HG03039 (cell line): Measurements from ENCODE around the gene DNAH7.
"Not testable (repeated sequence)": the region's sequence is repeated elsewhere in the genome, so short reads cannot be mapped to it uniquely, and the experiment has no call there.

Experiments
- ATAC-seq: cut with Tn5 transposase; IDR thresholded peaks from one replicate; pipeline ENCODE4 v1.9.1; 2021; ENCODE audit warnings: mild to moderate bottlenecking, moderate library complexity; ENCODE audit not compliant: unreplicated experiment

Gene DNAH7

GRCh38 chr2:196068271-196069209, at the start of gene DNAH7:
DNAH7 (minus strand) TSS chr2:196068837; CDS start chr2:196068711, 126 bp downstream.
- ATAC-seq, result peak; percentile 99

DNA sequence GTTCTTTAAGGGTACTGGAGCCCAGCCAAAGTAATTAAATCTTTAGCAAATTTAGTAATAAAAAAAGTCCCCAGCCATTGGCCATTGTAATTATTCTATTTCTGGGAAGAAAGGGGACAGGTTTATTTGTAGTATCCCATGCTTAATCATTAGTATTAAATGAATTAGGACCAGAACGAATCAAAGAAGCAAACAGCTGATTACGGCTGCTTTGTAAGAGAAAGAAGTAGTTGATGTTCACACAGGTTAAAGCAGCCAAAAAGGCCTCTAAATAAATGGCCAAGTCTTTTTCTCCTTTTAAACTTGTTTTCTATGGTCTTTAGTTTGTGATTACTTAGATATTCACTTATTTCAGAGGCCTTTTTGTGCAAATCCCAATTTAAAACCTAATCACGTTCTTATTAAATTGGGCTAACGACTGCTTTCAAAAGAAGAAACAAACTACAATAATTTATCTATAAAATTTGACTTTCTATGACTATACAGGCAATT, 48.6 kb upstream of the DNAH7 start:
- no peak for ATAC-seq

DNA sequence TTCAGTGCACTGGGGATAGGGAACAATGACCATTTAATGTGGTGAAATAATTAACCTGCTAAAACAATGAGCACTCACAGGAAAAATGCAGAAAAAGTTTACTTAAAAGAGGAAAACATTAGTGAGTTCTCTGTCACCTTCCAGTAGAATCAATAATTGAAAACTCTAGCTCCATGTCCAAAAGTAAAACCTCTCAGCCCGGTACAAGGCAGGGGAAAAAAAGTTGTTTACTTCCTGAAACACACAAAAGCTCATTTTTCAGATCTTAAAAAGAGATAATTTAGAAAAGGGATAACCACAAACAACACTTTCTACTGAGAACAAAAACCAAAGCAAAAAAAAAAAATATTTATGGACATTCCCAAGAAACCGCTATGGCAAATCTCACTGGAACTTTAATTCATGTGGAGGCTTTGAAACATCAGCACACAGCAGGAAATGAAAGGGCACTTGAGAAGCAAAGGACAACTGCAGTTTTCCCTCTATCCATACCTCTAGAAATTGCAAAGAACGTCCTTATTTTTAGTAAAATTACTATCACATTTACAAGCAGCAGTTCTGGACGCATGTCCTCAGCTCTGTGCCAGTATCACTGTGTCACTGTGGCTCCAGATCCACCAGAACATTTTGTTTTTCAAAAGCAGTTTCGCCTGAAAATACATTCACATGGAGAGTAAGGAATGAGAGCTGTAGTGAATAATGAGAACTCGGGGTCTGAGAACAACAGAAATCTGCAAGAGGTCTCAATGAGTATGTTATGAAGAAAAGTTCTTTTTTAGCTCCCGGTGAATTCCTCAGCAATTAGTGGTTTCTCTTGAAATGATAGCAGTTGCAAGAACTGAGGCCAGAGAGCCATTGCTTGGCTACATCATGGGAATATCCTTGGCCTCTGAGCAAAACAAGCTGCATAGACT, 44.7 kb upstream of the DNAH7 start:
- ATAC-seq, result no peak

DNA sequence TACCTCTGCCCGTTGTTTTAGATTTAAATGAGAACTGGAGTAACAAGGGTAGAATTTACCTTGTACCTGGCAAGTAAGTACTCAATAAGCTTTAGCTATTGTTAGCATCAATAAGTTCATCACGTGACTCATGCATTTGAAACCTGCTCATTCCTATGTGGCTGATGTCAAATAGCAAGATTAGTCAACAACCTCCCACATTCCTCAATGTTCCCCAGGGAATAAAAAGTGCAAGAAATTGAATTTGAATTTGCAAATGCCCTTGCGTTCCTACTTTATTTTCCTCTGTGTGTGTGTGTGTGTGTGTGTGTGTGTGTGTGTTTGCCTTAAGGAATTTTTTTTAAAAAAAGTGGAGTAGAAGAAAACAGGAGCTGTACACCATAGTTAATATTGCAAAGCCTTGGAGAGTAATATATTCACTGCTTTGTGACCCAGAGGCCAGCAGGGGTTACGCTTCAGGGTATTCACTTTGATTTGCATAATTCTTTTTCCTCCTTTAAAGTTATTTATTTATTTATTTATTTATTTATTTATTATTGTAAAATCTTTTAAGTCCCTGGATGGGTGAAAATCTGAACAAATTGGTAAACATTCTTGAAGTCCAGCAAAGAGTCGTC, 43.9 kb upstream of the DNAH7 start:
- no peak for ATAC-seq

DNA sequence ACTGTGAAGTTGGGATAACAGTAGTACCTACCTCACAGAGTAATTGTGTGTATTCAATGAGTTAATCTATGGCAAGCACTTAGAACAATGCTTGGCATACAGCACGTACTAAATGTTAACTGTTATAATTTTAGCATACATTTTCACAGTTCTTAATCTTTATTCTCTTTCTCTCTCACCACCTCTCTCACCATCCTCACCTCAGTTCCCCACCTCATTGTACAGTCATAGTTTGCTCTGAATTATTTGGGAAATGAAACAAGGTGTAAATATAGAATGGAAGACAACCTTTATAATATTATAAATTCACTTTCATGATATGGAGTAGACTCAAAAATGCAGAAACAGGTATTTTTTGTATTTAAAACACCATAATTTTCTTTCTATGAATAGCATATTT, 40.0 kb upstream of the DNAH7 start:
- ATAC-seq, result no peak

DNA sequence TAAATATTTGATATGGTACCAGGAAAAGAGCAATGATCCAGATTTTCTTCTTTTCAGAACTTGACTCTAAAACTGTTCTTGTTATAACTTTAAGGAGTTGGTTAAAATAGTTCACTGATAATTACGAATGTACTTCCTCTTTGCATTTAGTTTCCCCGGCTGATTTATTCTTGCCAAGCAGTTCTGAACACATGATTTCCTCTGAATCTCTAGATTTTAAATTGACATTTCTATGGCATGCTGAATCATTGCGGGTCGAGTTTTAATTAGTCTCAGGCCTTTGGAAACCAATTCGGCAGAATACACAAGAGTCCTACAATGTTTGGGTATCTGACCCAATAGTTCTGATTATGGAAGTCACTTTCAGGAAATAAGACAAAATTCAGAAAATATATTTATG, 37.3 kb upstream of the DNAH7 start:
- ATAC-seq, result no peak

DNA sequence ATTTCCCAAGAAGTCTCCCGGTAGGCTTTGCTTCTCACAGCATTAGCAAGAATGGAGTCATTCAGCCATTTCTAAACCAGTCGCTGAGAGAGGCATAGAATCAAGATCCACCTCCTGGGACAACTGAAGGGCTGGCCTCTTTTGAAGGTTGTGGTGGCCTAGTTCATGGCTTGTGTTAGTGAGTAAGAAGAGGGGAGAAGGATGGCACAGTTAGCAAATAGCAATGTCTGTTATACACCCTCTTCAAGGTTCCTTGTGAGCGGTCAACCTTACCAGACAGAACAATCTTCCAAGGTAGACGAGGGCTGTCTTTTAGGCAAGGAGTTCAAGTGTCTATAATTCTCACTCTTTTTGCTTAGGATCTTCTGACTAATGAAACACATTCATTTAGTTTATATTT, 35.4 kb upstream of the DNAH7 start:
- no peak for ATAC-seq

GRCh38 chr2:196103626-196104025, 35.0 kb upstream of the DNAH7 start:
- ATAC-seq, result no peak

DNA sequence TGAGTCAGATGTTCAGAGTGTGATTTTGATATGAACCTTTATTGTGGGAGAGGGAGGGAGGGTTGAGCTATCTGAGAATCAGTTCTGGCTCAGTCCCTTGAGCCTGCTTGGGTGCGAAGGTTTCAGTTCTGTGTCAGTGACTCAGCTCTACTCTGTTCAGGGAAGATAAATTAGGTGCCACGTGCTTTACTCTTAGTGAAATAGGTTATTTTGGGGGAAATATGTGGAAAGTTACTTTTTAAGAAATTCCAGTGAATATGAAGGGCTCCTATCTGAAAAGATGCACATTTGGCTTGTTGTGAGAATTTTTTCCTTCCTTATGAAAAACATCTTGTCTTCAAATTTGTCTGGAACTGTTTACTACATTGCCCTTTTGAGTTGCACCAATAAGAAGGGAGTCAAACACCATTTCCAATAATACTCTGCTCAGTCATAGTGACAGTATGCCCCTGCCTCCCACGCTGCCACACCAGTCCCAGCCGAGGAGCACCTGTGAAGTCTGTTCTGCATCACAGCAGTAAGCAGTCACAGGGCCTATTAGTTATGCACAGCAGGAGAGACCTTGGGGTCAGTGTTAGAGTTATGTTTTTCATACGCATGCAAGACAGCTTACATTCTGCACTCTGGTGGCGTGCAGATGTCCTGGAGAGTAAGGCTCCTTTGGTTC, 32.8 kb upstream of the DNAH7 start:
- peak; percentile 98 for ATAC-seq

DNA sequence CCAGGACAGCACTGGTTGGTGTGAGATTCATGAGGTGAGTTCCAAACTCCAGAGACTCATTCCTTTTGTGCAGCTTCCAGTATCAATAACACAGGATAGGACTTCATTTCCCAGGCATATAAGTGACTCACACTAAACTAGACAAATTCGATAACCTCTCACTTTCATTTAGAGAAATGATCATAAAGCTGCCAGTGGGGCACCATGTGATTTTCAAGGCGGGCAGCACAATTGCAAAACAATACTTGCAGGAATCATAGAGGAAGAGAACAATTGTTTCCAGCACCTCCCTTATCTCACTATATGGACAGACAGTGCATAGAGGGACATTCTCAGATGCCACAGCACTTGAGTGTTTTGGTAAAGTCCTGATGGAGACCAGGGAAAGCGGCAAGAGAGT, 31.3 kb upstream of the DNAH7 start:
- ATAC-seq, result no peak

- no peak for ATAC-seq
Measured at GRCh38 chr2:196097864-196098660, 29.4 kb upstream of the DNAH7 start.

- ATAC-seq, result no peak
Measured at GRCh38 chr2:196096982-196097745, 28.5 kb upstream of the DNAH7 start.

DNA sequence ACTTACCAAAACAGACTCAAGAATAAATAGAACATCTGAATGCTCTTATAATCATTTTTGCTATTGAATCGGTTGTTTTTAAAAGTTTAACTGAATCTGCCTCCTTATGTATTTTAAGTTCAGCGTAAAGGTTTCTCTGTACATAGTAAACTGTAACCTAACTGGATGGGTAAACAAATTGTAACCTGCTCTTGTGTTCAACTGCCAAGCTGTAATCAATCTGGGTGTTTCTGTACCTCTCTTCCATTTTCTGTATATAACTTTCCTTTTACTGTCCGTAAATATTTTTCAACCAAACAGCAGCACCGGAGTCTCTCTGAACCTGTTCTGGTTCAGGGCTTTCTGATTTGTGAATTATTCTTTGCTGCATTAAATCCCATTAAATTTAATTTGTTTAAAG, 27.6 kb upstream of the DNAH7 start:
- ATAC-seq, result no peak

GRCh38 chr2:196089448-196089847, 20.8 kb upstream of the DNAH7 start:
- ATAC-seq, result not testable (repeated sequence)

DNA sequence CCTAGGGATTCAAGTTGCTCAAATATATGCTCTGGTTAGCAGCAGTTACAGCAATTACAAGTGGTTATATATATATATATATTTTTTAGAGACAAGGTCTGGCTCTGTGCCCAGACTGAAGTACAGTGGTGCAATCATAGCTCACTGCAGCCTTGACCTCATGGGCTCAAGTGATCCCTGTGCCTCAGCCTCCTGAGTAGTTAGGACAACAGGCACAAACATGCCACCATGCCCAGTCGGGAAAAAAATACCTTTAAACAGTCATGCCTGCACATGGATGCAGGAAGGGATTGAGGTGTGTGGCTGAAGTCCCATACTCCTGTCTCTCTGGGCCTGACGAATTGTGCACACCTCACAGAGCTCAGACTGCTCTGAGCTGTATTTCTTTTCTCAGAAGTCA, 19.6 kb upstream of the DNAH7 start:
- ATAC-seq, result no peak

DNA sequence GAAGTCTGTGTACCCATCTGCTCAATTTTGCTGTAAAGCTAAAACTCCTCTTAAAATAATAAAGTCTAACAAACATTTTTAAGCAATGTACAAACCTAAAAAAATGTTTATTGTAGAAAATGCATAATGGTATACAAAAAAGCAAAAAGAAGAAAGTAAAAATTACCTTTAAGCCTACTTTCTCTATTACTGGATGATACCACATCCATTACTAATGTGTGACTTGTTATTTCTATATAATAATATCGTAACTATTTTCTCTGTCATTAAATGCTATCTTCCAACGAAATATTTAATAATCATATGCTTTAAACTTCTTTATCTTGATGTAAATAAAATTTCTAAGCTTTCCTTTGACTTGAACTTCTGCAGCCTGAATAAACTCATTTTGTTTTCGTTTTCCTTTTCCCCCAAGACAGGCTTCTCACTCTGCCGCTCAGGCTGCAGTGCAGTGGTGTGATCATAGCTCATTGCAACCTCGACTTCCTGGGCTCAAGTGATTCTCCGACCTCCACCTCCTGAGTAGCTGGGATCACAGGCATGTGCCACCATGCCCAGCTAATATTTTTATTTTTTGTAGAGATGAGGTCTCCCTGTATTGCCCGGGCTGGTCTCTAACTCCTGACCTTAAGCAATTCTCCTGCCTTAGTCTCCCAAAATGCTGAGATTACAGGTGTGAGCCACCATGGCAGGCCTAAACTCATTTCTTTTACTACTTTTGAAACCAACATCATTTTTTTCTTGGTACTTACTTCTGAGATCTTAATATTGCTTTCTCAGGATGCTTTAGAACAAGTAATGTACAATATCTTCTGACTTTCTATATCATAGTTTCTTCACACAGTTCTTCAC, 18.1 kb upstream of the DNAH7 start:
- ATAC-seq, result no peak

DNA sequence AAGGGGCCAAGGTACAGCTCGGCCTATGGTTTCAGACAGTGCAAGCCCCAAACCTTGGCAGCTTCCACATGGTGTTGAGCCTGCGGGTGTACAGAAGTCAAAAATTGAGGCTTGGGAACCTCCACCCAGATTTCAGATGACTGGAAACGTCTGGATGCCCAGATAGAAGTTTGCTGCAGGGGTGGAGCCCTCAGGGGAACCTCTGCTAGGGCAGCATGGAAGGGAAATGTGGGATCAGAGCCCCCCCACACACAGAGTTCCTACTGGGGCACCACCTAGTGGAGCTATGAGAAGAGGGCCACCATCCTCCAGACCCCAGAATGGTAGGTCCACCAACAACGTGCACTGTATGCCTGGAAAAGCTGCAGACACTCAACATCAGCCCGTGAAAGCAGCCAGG, 15.0 kb upstream of the DNAH7 start:
- ATAC-seq, result no peak

GRCh38 chr2:196080526-196080925, 11.9 kb upstream of the DNAH7 start:
- no peak for ATAC-seq
